ENCODE measurements around the gene TRPM7. TPM values are rescaled to one million over a fixed set of nuclear protein-coding genes. Genes with fewer than 3 reads are reported as not detected.

The TRPM7 gene
- total and polyA plus RNA-seq, 9 of the 15 experiments (the other 6 are each of a cell fraction or from before 2014, with no cell fraction given) = 12.3 to 59.2 (median 31.5) TPM

DNA sequence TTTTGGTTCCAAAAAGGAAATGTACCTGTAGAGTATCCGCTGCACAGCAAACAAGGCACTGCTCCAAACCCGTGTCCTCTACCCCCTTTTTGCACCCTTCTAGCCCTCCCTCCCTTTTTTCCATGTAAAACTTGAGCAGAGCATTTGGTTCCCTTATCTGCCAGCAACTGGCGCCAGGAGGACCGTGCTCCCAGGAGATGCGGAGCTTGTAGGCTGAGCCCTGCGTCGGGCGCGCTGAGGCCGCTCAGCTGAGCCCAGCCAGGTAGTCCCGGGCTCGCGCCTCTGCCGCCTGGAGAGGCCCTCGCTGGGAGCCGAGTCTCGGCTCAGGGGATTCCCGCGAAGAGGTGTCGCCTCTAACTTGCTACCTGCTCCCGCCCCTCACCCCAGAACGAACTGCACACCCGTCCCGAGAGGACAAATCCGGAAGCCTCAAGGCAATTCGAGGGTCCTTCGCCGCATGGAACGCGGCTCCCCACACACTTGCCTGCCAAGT is 575 bp downstream of the TRPM7 start (continued):
- TF ChIP-seq GTF3C2 (IDR thresholded peaks at IDR 0.05; ENCODE audit: borderline replicate concordance, extremely low read depth, insufficient read length) = no peak
- TF ChIP-seq KDM4B (IDR thresholded peaks at IDR 0.05; ENCODE audit: borderline replicate concordance in 2 of 2, low read depth in 1 of 2) = no peak; a peak in 1 of 4 replicates
- TF ChIP-seq MAFG (tag; conservative IDR thresholded peaks at IDR 0.05) = no peak
- peak; percentile 33; the same call in 1 of the 2 replicates for TF ChIP-seq ZEB2 (IDR thresholded peaks at IDR 0.05)
- no peak for TF ChIP-seq FIP1L1 (IDR thresholded peaks at IDR 0.05; ENCODE audit: low read depth, low read length, poor library complexity, severe bottlenecking)
- 0 out of 4 replicates have a peak, but pooled peaks of 1 of the 2 experiments have one; percentile 30 for TF ChIP-seq MLLT1 (IDR thresholded peaks at IDR 0.05)
- no peak for TF ChIP-seq ATF7 (IDR thresholded peaks at IDR 0.05)
- TF ChIP-seq NFE2 (IDR thresholded peaks at IDR 0.05; ENCODE audit: low read depth) = no peak
- TF ChIP-seq PHF8 (IDR thresholded peaks at IDR 0.05; ENCODE audit: borderline replicate concordance, low read length) = no peak
- peak; percentile 33 for TF ChIP-seq DACH1 (IDR thresholded peaks at IDR 0.05; ENCODE audit: partially characterized antibody)
- no peak for TF ChIP-seq CTBP1 (IDR thresholded peaks at IDR 0.05; ENCODE audit: borderline replicate concordance)
- no peak for TF ChIP-seq NCOA2 (IDR thresholded peaks at IDR 0.05; ENCODE audit: partially characterized antibody in 2 of 2)
- TF ChIP-seq, protein P1, sequence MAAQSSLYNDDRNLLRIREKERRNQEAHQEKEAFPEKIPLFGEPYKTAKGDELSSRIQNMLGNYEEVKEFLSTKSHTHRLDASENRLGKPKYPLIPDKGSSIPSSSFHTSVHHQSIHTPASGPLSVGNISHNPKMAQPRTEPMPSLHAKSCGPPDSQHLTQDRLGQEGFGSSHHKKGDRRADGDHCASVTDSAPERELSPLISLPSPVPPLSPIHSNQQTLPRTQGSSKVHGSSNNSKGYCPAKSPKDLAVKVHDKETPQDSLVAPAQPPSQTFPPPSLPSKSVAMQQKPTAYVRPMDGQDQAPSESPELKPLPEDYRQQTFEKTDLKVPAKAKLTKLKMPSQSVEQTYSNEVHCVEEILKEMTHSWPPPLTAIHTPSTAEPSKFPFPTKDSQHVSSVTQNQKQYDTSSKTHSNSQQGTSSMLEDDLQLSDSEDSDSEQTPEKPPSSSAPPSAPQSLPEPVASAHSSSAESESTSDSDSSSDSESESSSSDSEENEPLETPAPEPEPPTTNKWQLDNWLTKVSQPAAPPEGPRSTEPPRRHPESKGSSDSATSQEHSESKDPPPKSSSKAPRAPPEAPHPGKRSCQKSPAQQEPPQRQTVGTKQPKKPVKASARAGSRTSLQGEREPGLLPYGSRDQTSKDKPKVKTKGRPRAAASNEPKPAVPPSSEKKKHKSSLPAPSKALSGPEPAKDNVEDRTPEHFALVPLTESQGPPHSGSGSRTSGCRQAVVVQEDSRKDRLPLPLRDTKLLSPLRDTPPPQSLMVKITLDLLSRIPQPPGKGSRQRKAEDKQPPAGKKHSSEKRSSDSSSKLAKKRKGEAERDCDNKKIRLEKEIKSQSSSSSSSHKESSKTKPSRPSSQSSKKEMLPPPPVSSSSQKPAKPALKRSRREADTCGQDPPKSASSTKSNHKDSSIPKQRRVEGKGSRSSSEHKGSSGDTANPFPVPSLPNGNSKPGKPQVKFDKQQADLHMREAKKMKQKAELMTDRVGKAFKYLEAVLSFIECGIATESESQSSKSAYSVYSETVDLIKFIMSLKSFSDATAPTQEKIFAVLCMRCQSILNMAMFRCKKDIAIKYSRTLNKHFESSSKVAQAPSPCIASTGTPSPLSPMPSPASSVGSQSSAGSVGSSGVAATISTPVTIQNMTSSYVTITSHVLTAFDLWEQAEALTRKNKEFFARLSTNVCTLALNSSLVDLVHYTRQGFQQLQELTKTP (IDR thresholded peaks at IDR 0.05; ENCODE audit: low read depth in 1 of 2, partially characterized antibody in 2 of 2) = peak in 1 of 2 experiments; percentile 18
- no peak for TF ChIP-seq POLR2H (tag; IDR thresholded peaks at IDR 0.05; ENCODE audit: low read depth)
- peak; percentile 56; the same call in 1 of the 2 replicates for TF ChIP-seq ETV5 (CRISPR knock-in tag; IDR thresholded peaks at IDR 0.05; ENCODE audit: low read depth)
- TF ChIP-seq PHTF2 (CRISPR knock-in tag; IDR thresholded peaks at IDR 0.05) = no peak
- TF ChIP-seq TEAD2 (tag; IDR thresholded peaks at IDR 0.05) = no peak
- TF ChIP-seq ZNF583 (CRISPR knock-in tag; IDR thresholded peaks at IDR 0.05) = no peak
- TF ChIP-seq HIVEP1 (CRISPR knock-in tag; IDR thresholded peaks at IDR 0.05) = no peak
- no peak for TF ChIP-seq SNIP1 (IDR thresholded peaks at IDR 0.05; ENCODE audit: low read depth)
- no peak for TF ChIP-seq PHB (CRISPR knock-in tag; IDR thresholded peaks at IDR 0.05)
- no peak for TF ChIP-seq SNRNP70 (optimal IDR thresholded peaks at IDR 0.05; ENCODE audit: low read depth, low read length)
